AG09319 (cell line): Measurements from ENCODE around the gene KIAA1549.
"Not testable (repeated sequence)": the region's sequence is repeated elsewhere in the genome, so short reads cannot be mapped to it uniquely, and the experiment has no call there.

Source experiments
- DNase-seq: peaks from one replicate; pipeline ENCODE4 v3.0.0-alpha.2; 2010; ENCODE audit warnings: low read depth; ENCODE audit errors: extremely low read depth
- TF ChIP-seq, protein P1 (sequence below): IDR thresholded peaks from 2 replicates; pipeline ENCODE4 v1.5.1; 2011; ENCODE audit warnings: low read depth, mild to moderate bottlenecking, inconsistent platforms, low read length, moderate library complexity

The KIAA1549 gene

DNA sequence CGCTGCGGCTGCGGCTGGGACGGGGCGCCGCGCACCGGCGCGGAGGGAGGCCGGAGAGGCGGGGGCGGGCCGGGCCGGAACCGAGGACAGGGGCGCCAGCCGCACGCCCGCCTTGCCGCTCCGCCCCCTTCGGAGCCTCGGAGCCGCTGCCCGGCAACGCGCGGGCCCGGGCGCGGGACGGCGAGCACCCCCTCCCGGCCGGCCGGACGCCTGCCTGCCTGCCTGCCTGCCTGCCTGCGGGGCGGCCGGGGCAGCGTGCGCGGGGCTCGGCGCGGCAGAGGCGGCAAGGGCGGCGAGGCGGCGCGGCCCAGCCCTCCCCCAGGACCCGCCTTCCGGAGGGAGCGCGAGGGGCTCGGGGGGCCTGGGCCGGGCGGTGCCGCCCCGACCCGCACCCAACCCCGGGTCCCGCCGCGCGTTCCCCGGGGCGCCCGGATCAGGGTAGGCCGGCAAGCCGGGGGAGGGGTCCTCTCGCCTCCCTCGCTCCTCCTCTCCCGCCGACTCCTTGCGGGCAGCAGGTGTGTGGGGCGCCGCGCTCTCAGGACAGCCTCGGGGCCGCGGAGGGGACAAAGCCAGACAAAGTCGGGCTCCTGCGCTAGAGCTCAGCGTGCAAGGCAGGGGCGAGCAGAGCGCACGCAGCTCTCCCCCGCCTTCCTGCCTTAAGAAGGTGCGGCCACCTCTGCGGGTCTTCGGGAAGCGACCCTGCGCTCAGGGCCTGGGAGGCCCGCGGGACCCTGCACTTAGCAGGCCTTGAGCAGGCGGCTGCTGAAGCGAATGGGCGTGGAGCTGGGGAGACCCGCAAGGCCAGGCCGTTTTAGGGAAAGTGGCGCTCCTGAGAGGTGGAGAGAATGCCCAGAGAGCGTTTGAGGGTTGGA lies at the start of gene KIAA1549:
TSS of gene KIAA1549 (minus strand) at position 58 of the 872 bp plus-strand sequence. CDS start 120 bp downstream, outside the sequence.
- DNase-seq: peak; percentile 31
- TF ChIP-seq, protein P1, sequence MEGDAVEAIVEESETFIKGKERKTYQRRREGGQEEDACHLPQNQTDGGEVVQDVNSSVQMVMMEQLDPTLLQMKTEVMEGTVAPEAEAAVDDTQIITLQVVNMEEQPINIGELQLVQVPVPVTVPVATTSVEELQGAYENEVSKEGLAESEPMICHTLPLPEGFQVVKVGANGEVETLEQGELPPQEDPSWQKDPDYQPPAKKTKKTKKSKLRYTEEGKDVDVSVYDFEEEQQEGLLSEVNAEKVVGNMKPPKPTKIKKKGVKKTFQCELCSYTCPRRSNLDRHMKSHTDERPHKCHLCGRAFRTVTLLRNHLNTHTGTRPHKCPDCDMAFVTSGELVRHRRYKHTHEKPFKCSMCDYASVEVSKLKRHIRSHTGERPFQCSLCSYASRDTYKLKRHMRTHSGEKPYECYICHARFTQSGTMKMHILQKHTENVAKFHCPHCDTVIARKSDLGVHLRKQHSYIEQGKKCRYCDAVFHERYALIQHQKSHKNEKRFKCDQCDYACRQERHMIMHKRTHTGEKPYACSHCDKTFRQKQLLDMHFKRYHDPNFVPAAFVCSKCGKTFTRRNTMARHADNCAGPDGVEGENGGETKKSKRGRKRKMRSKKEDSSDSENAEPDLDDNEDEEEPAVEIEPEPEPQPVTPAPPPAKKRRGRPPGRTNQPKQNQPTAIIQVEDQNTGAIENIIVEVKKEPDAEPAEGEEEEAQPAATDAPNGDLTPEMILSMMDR: no peak; the same call in 1 of the 2 replicates

- DNase-seq: no peak
These were observed 48.2 kb upstream of the KIAA1549 start for GRCh38 chr7:139029353-139029752.

DNA sequence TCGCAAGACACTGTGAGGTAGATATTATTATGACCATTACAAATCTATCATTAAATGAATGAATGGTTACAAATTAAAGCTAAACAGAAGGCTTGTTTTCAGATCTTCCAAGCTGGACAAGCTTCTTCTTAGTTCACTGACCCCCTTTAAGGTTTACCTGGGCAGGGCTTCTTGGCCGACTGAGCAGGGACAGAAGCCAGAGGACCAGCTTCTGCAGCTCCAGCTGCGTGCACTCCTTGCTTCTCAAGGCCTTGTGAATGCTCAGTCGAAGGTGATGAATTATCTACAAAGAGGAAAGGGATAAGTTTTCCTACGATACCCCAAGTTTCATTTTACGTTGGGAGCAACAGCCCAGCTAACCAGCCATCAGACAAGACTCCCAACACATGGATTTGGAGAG lies 45.4 kb upstream of the KIAA1549 start:
- TF ChIP-seq, protein P1: no peak

More at GRCh38 chr7:139029353-139029752, 48.2 kb upstream of the KIAA1549 start:
- TF ChIP-seq, protein P1: no peak

DNA sequence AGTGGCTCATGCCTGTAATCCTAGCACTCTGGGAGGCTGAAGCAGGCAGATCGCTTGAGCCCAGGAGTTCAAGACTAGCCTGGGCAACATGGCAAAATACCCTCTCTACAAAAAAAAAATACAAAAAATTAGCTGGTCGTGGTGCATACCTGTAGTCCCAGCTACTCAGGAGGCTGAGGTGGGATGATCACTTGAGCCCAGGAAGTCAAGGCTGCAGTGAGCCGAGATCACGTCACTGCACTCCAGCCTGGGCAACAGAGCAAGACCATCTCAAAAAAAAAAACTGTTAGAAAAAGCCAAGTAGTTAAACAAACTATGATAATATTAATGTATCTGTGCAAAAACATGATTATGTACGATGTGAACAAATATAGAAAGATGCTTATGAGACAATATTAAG lies 44.7 kb upstream of the KIAA1549 start:
- DNase-seq: not testable (repeated sequence)

More for the DNA sequence above, 45.4 kb upstream of the KIAA1549 start:
- no peak for DNase-seq

- no peak for DNase-seq
These were observed 41.9 kb upstream of the KIAA1549 start for GRCh38 chr7:139023076-139023475.

DNA sequence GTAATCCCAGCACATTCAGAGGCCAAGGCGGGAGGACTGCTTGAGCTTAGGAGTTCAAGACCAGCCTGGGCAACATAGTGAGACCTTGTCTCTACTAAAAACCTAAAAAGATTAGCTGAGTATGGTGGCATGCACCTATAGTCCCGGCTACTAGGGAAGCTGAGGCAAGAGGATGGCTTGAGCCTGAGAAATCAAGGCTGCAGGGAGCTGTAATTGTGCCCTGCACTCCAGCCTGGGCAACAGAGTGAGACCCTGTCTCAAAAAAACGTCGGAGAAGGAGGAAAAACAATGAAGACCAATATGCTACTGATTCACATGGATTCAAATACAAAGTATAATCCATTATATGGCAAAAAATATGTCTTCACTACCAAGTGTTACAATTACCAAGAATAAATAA lies 41.1 kb upstream of the KIAA1549 start:
- DNase-seq: no peak
- TF ChIP-seq, protein P1: no peak

More at GRCh38 chr7:139023076-139023475, 41.9 kb upstream of the KIAA1549 start:
- TF ChIP-seq, protein P1: no peak

GRCh38 chr7:139018910-139019309 lies 37.7 kb upstream of the KIAA1549 start:
- DNase-seq: no peak
- TF ChIP-seq, protein P1: no peak
